HG03039 (cell line): Measurements from ENCODE around the gene ARF1.
A peak's percentile ranks its signal among the peaks of the same experiment; 100 is the strongest.

ENCODE experiments used
- ATAC-seq: cut with Tn5 transposase; IDR thresholded peaks from one replicate; pipeline ENCODE4 v1.9.1; 2021; ENCODE audit warnings: mild to moderate bottlenecking, moderate library complexity; ENCODE audit not compliant: unreplicated experiment

Gene ARF1

DNA sequence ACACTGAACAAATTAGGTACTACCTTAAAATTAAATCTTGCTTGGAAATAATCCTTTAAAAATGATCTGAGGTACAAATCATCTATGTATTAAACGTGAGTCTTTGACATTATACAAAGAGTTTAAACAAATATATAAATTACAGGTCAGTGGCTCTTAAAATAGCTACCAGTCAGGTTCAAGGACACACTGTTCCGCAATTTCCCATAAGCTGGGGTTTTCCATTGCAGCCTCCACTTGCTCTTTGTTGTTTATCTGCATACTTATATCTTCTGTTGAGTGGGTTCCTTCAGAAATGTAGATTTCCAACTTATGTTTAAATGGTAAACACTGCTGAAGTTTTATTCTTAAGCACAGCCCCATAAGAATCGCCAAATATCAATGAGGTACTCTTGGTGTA is 32.3 kb downstream of the ARF1 start:
- ATAC-seq = no peak

DNA sequence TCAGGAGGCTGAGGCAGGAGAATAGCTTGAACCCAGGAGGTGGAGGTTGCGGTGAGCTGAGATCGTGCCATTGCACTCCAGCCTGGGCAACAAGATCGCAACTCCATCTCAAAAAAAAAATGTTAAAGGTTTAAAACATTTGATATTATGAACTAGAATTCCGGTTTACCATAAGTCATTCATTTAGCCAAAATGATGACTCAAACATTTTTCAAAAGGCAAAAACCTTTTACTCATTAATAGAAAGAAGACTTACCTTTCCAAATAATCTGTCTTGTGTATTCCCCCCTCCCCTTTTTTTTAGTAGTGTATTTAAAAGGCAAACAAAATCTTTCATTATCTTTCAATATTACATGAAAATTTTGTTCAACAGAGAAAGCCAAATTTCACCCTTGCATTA is 34.8 kb downstream of the ARF1 start:
- ATAC-seq = no peak

DNA sequence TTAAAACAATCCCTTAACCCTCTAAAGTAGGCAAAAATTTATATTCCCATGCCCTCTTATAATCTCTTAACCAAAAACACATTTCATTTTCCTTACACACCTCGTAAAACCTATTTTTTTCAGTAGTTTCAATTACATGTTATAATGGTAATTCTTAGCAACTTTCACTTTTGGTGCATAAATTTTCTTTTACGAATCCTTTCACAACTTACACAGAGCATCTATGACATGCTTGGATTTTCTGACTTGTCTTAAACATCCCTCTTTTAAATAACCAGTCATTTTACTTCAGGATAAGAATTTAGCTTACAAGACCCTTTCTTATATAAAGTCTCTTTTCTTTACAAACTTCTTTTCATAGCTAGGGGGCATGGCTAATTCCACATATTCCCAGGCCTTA is 35.5 kb downstream of the ARF1 start:
- ATAC-seq = no peak

GRCh38 chr1:228120351-228120750 is 37.8 kb downstream of the ARF1 start:
- ATAC-seq = no peak

GRCh38 chr1:228120857-228121489 is 38.5 kb downstream of the ARF1 start:
- ATAC-seq = no peak

GRCh38 chr1:228122921-228123441 is 40.5 kb downstream of the ARF1 start:
- no peak for ATAC-seq

- ATAC-seq = no peak
Observed at GRCh38 chr1:228123505-228123904, 41.0 kb downstream of the ARF1 start.

DNA sequence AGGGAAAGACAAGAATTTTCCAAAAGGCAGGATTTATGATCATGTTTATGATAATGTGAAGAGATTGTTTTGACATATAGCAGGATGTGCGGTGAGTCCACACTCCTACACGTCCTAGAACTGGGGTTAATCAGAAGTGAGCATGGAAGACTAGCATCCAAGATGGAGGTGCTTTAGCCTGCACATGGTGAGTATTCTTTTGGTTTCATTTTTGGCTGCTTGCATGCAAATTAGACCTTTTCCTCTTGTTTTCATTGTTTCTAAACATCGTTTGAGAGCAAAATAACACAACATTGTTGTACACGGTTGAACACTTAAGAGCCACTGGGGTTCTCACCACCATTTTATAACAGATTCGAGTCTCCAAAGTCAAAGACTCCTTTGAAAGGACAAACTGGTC is 42.7 kb downstream of the ARF1 start:
- ATAC-seq = no peak

DNA sequence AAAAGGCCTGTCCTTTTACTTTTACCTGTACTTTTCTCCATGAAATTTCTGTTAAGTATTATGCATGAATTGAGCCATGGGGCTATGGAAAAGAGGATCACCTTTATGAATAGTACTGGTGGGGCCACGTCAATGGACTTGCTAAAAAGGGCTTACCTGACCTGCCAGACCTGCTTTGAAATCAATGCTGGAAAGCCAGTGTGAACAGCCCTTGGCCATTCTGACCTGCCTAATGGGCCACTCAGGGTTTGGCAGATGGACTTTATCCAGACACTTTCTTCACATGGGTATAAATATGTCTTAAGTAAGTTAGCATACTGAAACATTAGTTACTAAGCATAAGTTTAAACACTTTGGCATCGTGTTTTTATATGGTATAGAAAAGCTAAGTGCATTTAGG is 49.3 kb downstream of the ARF1 start:
- ATAC-seq = no peak

DNA sequence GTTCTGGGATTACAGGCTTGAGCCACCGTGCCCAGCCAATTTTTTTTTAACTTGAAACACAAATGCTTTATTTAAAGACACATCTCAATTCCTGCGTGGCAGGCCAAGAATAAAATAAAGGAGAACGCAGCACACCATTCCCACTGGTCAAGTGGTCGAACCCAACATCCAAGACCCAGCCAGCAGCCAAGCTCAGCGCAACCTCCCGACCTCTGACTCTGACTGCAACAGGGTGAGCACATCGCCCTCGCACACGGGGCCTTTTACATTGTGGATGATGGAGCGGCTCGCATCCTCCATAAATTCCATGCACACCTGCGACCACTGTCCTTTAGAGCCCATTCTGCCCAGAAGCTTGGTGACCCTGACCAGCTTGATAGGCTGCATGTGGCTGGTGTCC is 52.1 kb downstream of the ARF1 start:
- no peak for ATAC-seq

DNA sequence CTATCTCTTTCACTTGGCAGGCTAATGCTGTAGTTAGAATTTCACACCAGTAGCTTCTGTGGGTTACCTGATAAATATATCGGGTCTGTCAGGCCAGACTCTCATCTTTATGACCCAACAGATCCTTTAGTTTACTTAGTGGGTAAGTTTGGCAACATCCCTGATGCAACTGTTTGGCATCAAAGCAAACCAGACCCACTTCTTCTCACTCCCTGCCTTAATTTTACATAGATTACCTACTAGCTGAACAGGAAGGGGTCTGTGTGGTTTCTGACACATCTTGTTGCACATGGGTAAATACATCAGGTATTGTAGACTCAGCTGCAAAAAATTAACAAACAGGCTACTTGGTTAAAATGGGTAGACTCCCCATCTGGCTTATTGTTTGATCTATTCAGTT is 54.4 kb downstream of the ARF1 start:
- no peak for ATAC-seq

GRCh38 chr1:228139406-228139930 is 57.0 kb downstream of the ARF1 start:
- ATAC-seq = no peak

GRCh38 chr1:228139931-228140723 is 57.6 kb downstream of the ARF1 start, which contains the start of gene GUK1:
TSS of gene GUK1 (plus strand) at chr1:228140279. CDS start at chr1:228140303, 24 bp downstream.
- peak; percentile 92 for ATAC-seq

DNA sequence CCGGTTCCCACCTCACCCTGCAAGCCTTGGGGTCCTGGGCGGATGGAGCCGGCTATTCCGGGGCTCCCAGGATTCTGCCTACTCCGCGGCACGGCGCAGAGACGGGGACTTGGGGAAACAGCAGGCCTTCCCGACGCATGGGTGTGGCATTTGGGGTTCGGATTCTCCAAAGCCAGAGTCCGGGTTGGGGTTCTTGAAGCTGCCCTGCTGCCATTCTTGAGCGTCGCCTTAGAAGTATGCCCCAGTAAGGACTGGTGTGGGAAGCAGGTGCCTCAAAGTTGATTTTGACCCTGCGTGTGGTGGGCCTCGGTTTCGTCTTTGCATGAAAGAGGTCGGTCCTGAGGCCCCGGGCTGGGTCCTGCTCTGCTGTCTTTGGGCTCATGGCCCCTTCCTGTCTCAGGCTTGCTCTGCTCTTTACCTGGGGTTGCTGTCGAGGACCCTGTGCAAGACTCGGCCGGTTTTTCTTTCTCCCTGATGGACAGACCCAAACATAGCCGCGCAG is 58.3 kb downstream of the ARF1 start:
- ATAC-seq = no peak

GRCh38 chr1:228141226-228142044 is 58.9 kb downstream of the ARF1 start:
- no peak for ATAC-seq

- no peak for ATAC-seq
Observed at GRCh38 chr1:228142155-228142691, 59.7 kb downstream of the ARF1 start.

- ATAC-seq = no peak
Observed at GRCh38 chr1:228142701-228143136, 60.2 kb downstream of the ARF1 start.

DNA sequence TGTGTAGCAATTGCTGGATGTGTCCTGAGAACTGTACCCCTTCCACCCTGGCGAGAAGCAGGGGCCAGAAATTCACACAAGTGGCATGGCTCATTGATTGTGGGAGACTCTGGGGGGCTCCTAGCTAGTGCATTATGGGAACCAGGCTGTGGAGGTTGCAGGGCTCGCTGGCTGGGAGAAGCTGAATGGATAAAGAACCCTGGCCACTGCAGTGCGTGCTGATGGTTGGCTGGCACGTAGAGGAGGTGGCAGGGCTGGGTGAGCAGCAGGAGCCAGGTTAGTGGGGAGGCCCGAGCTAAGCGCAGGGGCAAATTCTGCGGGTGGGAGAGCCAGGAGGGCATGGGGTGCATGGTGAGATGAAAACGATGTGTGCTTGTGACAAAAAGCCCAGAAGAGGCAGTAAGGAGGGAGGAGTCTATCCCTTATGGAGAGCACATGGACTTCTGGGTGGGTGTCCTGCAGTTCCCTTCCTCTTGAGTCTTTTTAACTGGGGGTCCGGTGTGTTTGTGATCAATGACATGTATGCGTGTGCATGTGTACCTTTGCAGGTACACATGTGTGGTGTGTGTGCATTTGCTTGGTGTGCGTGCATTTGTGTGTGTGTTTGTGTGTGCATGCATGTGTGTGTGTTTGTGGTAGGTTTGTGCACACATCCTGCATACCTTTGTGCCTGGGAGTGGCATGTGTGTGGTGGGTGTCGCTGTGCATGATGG is 61.1 kb downstream of the ARF1 start:
- no peak for ATAC-seq

DNA sequence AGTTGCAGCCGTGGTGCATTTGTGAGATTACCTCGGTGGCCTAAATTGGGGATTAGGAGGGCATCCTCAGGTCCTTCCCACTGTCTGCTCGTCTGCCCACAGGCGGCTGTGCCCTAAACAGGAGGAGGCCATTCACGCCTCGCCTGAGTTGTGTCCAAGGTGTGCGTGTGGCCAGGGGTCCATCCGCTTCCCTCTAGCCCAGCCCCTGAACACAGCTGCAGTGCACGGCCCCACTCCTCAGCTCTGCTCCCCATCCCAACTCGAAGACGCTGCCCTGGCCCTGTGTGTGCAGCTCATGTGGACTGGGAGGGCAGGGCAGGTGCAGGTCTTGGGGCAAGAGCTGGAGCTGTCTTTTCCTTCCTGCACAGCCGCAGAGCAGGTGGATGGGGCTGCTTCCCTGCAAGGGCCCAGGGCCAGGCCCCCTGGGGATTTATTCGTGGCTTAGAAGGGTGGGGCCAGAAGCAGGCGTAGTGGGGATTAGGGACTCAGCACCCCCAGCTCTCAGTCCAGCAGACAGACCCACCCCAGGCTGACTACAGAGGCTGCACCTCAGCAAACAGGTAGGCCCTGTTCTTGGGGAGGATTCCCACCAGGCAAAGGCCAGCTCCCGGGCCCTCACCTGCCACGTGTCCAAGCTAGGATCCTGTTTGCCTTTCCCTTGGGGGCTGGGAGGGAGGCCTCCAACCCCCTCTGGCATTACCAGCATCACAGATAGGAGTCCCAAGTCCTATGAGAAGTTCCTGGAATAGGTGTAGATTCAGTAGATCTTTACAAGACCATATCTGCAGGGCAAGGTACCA is 61.9 kb downstream of the ARF1 start:
- no peak for ATAC-seq
